Activated T-cell treated with anti-CD3 and anti-CD28 coated beads for 48 hours (primary cell): ENCODE data around the gene LRP1B.

ENCODE experiments used
- DNase-seq: peaks from one replicate; pipeline ENCODE4 v3.0.0-alpha.2; 2020; ENCODE audit warnings: low read depth

Gene LRP1B

GRCh38 chr2:141660232-141660631 lies 470.6 kb downstream of the LRP1B start:
- DNase-seq: no peak

DNA sequence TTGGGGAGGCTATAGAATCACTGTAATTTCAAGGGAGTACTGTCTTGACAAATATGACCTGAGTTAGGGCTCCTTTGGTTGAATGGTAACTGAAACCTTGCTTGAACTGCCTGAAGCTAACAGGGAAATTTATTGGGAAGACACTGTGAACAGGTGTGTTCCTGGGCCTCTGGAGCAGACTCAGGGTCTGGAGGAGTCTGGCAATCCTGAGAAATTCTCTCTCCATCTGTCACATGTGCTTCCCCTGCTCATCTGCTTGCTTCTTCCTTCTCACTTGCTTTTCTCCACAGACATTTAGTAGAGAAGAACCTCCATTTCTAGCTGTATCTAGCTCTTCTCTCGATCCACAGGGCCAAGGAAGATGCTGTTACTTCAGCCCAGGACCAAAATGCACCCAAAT lies 476.5 kb downstream of the LRP1B start:
- DNase-seq: no peak

- no peak for DNase-seq
Measured at GRCh38 chr2:141653184-141653583, 477.6 kb downstream of the LRP1B start.

GRCh38 chr2:141652308-141652707 lies 478.5 kb downstream of the LRP1B start:
- no peak for DNase-seq

GRCh38 chr2:141647353-141647752 lies 483.5 kb downstream of the LRP1B start:
- DNase-seq: no peak

DNA sequence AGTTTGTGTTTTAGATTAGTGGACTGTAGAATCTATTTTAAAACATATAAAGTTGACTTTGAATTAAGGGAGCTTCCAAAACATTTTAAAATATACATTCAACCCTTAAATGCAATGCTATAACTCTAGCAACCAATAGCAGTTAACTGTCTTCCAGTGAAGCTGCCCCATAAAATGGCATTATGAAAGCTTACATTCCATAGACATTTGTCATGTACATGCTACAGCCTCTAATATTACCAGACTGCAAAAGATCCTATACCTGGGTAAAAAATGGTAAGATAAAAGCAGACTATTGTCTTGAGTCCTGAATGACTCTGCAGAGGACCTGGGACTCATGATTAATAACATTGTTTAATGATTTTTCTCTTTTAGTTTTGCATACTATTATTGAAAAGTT lies 489.4 kb downstream of the LRP1B start:
- no peak for DNase-seq

- DNase-seq: no peak
Measured at GRCh38 chr2:141639809-141640208, 491.0 kb downstream of the LRP1B start.

GRCh38 chr2:141633132-141633531 lies 497.7 kb downstream of the LRP1B start:
- no peak for DNase-seq

DNA sequence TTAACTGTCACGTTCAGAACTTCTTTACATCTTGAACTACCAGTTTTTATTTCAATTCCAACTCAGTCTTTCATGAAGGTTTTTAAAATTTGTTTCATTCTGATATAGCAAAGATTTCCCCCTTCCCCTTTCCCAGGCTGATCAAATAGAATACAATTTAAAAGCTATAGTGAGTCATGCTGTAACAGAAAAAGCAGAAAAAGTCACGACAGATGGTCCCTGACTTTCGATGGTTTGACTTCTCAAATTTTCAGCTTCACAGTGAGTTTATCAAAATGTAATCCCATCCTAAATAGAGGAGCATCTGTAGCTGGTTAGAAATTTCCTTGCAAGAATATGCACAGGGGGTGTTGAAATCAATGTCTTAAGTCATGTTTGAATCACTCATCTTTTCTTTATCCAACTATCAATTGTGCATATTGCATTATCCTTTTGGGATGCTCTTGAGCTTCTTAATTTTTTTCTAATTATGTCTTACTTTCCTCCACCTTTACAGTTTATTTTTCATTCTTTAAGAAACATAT lies 500.3 kb downstream of the LRP1B start:
- no peak for DNase-seq

DNA sequence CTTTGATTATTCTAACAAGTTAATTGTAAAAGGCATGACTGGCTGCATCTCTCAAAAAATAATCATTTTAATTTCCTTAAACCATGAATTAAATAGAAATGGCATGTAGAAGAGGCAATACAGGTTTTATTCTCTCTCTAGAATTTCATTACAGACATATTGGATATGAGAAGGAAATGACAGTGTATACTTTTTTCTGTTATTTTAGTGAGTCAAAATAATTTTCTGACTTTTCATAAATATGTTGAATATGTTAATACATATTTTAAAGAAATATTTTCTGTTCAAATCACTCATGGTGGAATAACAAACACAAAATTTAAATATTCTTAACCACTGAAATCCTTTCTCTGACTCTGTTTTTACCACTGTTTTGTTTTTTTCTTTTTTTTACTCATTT lies 510.4 kb downstream of the LRP1B start:
- DNase-seq: no peak

GRCh38 chr2:141618457-141618856 lies 512.4 kb downstream of the LRP1B start:
- DNase-seq: no peak

DNA sequence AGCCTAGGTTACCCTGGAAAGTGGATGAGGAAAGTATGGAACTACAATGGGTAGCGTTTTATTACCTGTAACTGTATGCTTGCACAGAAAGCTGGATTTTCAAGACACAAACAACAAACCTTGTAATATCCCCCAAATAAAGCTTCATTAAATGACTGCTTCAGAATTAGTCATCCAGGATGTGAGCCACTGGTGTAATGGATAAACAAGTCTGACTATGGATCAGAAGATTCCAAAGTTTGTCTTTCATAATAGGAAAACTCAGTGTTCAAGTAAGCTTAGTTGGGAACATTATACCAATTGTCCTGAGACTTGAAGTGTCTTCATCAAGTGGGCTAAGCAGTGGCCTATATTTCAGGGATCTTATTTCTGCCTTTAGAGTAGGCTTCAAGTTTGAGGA lies 518.8 kb downstream of the LRP1B start:
- DNase-seq: no peak

DNA sequence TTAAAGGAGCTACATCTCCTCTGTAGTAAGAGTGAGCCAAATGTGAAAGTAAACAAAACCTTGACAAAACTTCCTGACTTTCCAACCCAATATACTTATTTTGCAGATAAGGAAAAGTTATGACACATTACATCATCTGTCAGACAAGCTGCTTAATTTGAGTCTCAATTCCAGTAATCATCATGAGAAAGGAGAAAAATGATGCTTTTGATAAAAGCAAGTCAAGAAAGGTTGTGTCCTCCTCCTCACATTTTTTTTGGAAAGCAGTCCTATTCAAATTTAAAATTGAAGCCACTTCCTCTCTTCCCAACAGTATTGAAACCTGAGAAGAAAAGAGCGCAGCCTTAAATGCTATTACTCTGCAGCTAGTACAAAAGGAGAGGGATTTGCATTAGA lies 519.6 kb downstream of the LRP1B start:
- DNase-seq: no peak

GRCh38 chr2:141610564-141611175 lies 520.1 kb downstream of the LRP1B start:
- DNase-seq: no peak

DNA sequence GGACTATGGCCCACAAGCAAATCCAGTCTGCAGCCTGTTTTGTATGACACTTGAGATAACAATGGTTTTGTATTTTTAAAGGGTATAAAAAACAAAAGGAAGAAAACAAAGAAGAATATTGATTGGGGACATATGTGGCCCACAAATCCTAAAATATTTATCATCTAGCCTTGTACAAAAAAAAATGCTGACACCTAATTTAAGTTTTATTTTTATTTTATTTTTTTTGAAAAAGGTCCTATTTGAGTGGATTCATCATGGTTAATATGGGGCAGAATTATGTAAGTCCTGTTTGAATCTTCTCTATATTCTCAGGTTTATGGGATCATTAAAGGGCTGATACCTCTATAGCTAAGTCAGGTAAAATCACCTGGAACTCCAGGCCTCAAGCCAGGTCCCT lies 525.7 kb downstream of the LRP1B start:
- DNase-seq: no peak

DNA sequence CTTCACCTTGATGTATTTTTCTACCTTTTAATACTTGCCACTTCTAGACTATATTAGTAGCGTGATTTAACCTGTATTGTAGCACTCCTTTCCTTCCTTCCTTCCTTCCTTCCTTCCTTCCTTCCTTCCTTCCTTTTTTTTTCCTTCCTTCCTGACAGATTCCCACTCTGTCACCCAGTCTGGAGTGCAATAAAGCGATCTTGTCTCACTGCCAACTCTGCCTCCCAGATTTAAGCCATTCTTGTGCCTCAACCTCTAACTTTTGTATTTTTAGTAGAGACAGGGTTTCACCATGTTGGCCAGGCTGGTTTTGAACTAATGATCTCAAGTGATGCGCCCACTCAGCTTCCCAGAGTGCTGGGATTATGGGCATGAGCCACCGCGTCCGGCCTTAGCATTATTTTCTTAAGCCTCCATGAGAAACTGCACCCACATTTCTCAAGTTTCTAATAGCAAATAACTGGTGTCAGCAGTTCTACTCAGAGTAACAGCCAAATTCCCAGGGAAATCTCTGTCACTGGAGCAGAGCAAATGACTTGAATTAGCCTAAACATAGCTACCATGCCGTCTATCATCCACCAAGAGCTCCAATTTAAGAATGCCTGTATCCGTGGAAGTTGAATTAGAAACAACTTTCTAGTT lies 529.2 kb downstream of the LRP1B start:
- no peak for DNase-seq

- no peak for DNase-seq
Measured at GRCh38 chr2:141599721-141600120, 531.1 kb downstream of the LRP1B start.

GRCh38 chr2:141598982-141599381 lies 531.8 kb downstream of the LRP1B start:
- DNase-seq: no peak

- no peak for DNase-seq
Measured at GRCh38 chr2:141595316-141595920, 535.4 kb downstream of the LRP1B start.

GRCh38 chr2:141591787-141592186 lies 539.0 kb downstream of the LRP1B start:
- DNase-seq: no peak

- DNase-seq: no peak
Measured at GRCh38 chr2:141590620-141591019, 540.2 kb downstream of the LRP1B start.

GRCh38 chr2:141589314-141589713 lies 541.5 kb downstream of the LRP1B start:
- no peak for DNase-seq

GRCh38 chr2:141586985-141587384 lies 543.8 kb downstream of the LRP1B start:
- DNase-seq: no peak

DNA sequence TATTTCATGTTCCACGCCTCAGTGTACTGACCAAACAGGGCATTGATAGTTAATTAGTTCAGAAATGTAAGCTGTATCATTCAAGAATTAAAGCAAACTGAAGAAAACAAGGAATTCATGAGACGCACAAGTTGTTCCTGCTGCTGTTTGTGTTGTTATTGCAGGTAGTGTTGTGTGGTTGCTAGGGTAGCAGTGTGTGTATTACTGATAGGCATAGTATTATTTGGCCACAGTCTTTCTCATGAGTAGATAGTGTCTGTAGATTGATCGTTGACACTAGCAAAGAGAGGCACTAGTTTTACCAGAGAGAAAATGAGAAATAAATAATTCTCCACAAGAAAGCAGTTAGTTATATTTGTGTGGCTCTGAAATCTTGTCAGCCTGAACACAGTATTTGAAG lies 548.6 kb downstream of the LRP1B start:
- DNase-seq: no peak
